Stimulated activated naive CD8-positive, alpha-beta T cell treated with anti-CD3 and anti-CD28 coated beads, Interleukin-15, Interleukin-2, amounts not matched to agents 100 ng/mL and 50 ng/mL, for 24 hours (primary cell): ENCODE measurements around the gene BOK.
"Not testable (repeated sequence)": the region's sequence is repeated elsewhere in the genome, so short reads cannot be mapped to it uniquely, and the experiment has no call there.

Source experiments
- H3K27ac Mint-ChIP-seq: one replicate; pipeline ENCODE4 v1.8.0; 2021; ENCODE audit warnings: mild to moderate bottlenecking, mixed read lengths
- H3K27me3 Mint-ChIP-seq: one replicate; pipeline ENCODE4 v1.8.0; 2021; ENCODE audit warnings: mixed read lengths
- H3K36me3 Mint-ChIP-seq: one replicate; pipeline ENCODE4 v1.8.0; 2021; ENCODE audit warnings: low read depth, mixed read lengths
- H3K4me1 Mint-ChIP-seq: one replicate; pipeline ENCODE4 v1.8.0; 2021; ENCODE audit warnings: low read depth, mixed read lengths
- H3K4me3 Mint-ChIP-seq: one replicate; pipeline ENCODE4 v1.8.0; 2021; ENCODE audit warnings: mild to moderate bottlenecking, mixed read lengths
- H3K9me3 Mint-ChIP-seq: one replicate; pipeline ENCODE4 v1.8.0; 2021; ENCODE audit warnings: mixed read lengths

BOK gene, protein sequence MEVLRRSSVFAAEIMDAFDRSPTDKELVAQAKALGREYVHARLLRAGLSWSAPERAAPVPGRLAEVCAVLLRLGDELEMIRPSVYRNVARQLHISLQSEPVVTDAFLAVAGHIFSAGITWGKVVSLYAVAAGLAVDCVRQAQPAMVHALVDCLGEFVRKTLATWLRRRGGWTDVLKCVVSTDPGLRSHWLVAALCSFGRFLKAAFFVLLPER

GRCh38 chr2:241558532-241559322, at the start of gene BOK:
TSS of gene BOK (plus strand) at chr2:241558745. CDS start at chr2:241559484, 739 bp downstream.
- Mint-ChIP-seq H3K27ac (no peak within 1 kb of the TSS), H3K9me3 (peaks cover 9% of the 10 kb centered on the region), H3K4me3 (peak within 1 kb of the TSS; percentile 65), H3K36me3 (peaks cover 9% of the 10 kb centered on the region), H3K4me1 (peaks cover 4% of the 10 kb centered on the region), H3K27me3 (peaks cover 35% of the 10 kb centered on the region)

DNA sequence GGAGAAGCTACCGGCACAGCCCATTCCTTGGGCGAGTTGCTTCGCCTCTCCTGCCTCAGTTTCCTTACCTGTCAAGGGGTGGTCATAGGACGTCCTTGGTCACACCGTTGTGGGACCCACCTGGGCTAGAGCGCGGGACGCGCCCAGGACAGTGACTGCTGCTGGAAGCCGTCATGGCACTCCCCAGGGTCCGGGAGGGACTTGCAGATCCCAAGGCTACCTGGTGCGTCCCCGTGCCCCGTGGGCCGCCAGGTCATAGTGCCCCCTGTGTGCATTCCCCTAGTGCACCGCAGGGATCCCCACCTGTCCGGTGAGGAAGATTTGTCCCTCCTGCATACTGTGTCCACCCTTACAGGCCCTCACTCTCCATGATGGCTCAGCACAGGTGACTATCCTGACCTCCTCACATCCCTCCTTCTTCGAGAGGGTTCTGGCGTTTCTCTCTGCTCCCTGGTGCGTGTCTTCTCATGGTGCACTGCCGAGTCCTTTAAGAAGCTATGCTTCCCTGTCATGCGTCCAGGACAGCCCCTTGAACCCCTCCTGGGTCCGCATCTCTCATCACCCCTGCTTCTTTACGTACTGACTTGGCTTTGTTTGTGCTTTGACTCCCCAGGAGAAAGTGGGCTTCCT, 49.3 kb upstream of the BOK start:
- Mint-ChIP-seq H3K4me3 (peak overlapping the region; percentile 62), H3K36me3 (no peaks in the 10 kb centered on the region), H3K9me3 (no peaks in the 10 kb centered on the region), H3K27me3 (no peaks in the 10 kb centered on the region), H3K27ac (peak overlapping the region; percentile 69), H3K4me1 (peaks cover 20% of the 10 kb centered on the region)

DNA sequence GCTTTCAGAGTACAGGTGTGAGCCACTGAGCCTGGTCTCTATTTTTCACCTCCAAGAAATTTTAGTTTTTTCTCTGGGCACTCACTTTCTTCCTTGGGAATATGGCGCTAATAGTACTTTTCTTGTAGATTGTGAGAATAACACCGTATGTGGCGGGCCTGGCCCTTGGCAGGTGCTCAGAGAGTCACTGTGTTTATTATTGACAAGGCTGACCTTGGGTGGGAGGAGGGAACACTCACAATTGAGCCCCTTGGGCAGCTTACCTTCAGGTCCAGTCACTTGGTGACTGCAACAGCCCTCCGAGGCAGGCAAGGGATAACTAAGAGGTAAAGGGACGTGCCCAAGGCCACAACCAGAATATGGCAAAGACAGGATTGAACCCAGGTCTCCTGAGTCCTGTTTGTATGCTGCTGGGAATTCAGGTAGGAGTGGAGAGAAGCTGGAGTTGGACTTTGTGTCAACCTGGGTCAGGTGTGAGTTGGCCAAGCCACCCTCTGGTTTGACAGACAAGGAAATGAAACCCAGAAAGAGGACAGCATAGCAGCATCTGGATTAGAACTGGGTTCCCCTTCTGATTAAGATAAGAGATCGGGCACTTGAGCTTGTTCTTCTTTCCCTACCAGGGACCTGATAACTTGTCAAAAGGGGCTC, 47.3 kb upstream of the BOK start:
- Mint-ChIP-seq H3K36me3 (no peaks in the 10 kb centered on the region), H3K4me3 (no peak overlapping the region), H3K27me3 (no peaks in the 10 kb centered on the region), H3K9me3 (no peaks in the 10 kb centered on the region), H3K4me1 (peaks cover 26% of the 10 kb centered on the region), H3K27ac (no peak overlapping the region)

- Mint-ChIP-seq H3K9me3 (peaks cover 7% of the 10 kb centered on the region), H3K27ac (no peak overlapping the region), H3K27me3 (peaks cover under 1% of the 10 kb centered on the region), H3K36me3 (peaks cover 4% of the 10 kb centered on the region), H3K4me1 (peaks cover 13% of the 10 kb centered on the region), H3K4me3 (no peak overlapping the region)
Observed at GRCh38 chr2:241514553-241514952, 44.0 kb upstream of the BOK start.

GRCh38 chr2:241514986-241515737, 43.4 kb upstream of the BOK start:
- peaks cover 7% of the 10 kb centered on the region for H3K9me3 Mint-ChIP-seq
- peaks cover 3% of the 10 kb centered on the region for H3K27me3 Mint-ChIP-seq
- no peak overlapping the region for H3K4me3 Mint-ChIP-seq
- H3K27ac Mint-ChIP-seq, result no peak overlapping the region
- H3K4me1 Mint-ChIP-seq, result peaks cover 11% of the 10 kb centered on the region
- peaks cover 4% of the 10 kb centered on the region for H3K36me3 Mint-ChIP-seq

GRCh38 chr2:241516520-241516965, 42.0 kb upstream of the BOK start:
- Mint-ChIP-seq H3K27ac (no peak overlapping the region), H3K4me1 (peaks cover 11% of the 10 kb centered on the region), H3K4me3 (no peak overlapping the region), H3K27me3 (peaks cover 3% of the 10 kb centered on the region), H3K36me3 (peaks cover 4% of the 10 kb centered on the region), H3K9me3 (peaks cover 7% of the 10 kb centered on the region)

- peaks cover 11% of the 10 kb centered on the region for H3K4me1 Mint-ChIP-seq
- H3K36me3 Mint-ChIP-seq, result peaks cover 4% of the 10 kb centered on the region
- H3K27me3 Mint-ChIP-seq, result peaks cover 4% of the 10 kb centered on the region
- H3K9me3 Mint-ChIP-seq, result peaks cover 7% of the 10 kb centered on the region
- H3K4me3 Mint-ChIP-seq, result no peak overlapping the region
- no peak overlapping the region for H3K27ac Mint-ChIP-seq
Observed at GRCh38 chr2:241517297-241517696, 41.2 kb upstream of the BOK start.

GRCh38 chr2:241519669-241520068, 38.9 kb upstream of the BOK start:
- H3K27me3 Mint-ChIP-seq, result peaks cover 7% of the 10 kb centered on the region
- peaks cover 7% of the 10 kb centered on the region for H3K9me3 Mint-ChIP-seq
- H3K4me1 Mint-ChIP-seq, result peaks cover 11% of the 10 kb centered on the region
- no peak overlapping the region for H3K4me3 Mint-ChIP-seq
- H3K27ac Mint-ChIP-seq, result no peak overlapping the region
- peaks cover 4% of the 10 kb centered on the region for H3K36me3 Mint-ChIP-seq

DNA sequence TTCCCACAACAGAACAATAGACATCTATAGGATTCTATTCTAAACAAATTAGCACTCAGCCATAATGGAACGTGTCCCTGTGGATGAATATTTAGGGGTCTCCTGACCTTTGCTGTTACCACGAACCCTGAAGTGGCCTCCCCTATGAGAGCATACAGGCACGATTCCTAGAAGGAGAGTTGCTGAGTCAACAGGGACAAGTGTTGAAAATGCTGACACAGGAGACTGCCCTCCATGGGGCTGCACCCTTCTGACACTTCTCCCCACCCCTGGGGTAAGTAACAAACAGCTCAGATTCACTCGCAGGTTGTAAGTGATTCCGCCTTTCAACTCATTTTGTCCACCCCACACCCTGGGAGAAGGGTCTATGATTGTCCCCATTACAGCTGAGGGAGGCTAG, 36.1 kb upstream of the BOK start:
- H3K27me3 Mint-ChIP-seq, result peaks cover 7% of the 10 kb centered on the region
- H3K4me1 Mint-ChIP-seq, result no peaks in the 10 kb centered on the region
- no peaks in the 10 kb centered on the region for H3K36me3 Mint-ChIP-seq
- H3K27ac Mint-ChIP-seq, result no peak overlapping the region
- H3K4me3 Mint-ChIP-seq, result no peak overlapping the region
- H3K9me3 Mint-ChIP-seq, result peaks cover 2% of the 10 kb centered on the region

- H3K4me1 Mint-ChIP-seq, H3K36me3 Mint-ChIP-seq, H3K9me3 Mint-ChIP-seq, H3K27me3 Mint-ChIP-seq, H3K4me3 Mint-ChIP-seq, H3K27ac Mint-ChIP-seq: not testable (repeated sequence)
Observed at GRCh38 chr2:241525818-241526780, 32.4 kb upstream of the BOK start.

DNA sequence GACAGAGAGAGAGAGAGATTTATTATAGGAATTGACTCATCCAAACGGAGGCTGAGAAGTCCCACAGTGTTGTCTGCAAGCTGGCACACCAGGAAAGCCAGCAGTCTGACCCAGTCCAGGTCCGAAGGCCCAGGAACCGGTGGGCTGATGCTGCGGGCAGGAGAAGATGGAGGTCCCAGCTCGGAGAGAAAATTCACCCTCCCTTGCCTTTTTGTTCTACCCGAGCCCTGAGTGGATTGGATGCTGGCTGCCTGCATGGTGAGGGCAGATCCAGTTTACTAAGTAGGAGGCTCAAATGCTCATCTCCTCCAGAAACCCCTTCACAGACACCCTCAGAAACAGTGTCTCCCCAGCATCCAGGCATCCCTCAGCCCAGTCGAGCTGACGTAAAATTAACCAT, 28.0 kb upstream of the BOK start:
- Mint-ChIP-seq H3K9me3 (no peaks in the 10 kb centered on the region), H3K27me3 (peaks cover 5% of the 10 kb centered on the region), H3K36me3 (no peaks in the 10 kb centered on the region), H3K4me1 (no peaks in the 10 kb centered on the region), H3K4me3 (no peak overlapping the region), H3K27ac (no peak overlapping the region)

DNA sequence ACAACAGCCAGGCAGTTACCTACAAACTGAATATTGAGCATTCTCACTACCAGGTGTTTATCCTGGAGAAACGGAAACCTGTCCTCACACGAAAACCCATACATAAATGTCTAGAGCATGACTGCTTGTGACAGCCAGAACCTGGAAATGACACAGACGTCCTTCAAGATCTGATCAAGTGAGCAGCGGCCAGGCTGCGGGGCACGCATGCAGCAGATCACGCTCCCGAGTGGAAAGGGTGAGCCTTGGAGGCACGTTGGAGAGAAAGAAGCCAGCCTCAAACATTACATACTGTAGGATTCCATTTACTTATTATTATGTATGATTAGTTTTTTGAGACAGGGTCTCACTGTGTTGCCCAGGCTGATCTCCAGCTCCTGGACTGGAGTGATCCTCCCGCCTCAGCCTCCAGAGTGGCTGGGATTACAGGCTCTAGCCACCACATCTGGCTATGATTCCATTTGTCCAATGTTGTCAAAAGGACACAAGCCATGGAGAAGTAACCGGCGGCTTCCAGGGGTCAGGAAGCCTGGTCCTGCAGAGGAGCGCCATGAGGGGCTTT, 27.3 kb upstream of the BOK start:
- Mint-ChIP-seq H3K4me3 (no peak overlapping the region), H3K36me3 (no peaks in the 10 kb centered on the region), H3K27me3 (peaks cover 5% of the 10 kb centered on the region), H3K9me3 (no peaks in the 10 kb centered on the region), H3K27ac (no peak overlapping the region), H3K4me1 (no peaks in the 10 kb centered on the region)

DNA sequence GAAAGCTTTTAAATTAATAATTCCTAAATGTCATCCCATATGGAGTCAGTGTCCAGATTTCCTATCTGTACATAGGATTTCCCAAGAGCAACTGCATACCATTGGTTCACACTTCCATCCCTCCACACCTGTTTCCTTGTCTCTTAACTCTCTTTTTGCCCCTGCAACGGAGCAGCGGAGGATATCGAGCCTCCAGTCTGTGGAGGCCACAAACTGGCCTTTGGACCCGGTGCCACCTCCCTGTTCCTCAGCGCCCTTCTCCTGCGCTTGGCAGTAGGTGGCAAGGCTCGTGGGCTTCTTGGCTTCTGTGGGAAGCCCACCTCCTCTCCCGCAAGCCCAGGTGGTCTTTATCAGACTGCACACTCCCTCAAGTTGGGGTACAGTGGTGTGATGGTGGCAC, 26.4 kb upstream of the BOK start:
- Mint-ChIP-seq H3K36me3 (no peaks in the 10 kb centered on the region), H3K9me3 (no peaks in the 10 kb centered on the region), H3K27ac (no peak overlapping the region)

More for the DNA sequence above, 26.4 kb upstream of the BOK start:
- H3K27me3 Mint-ChIP-seq, result peaks cover 5% of the 10 kb centered on the region
- H3K4me1 Mint-ChIP-seq, result no peaks in the 10 kb centered on the region
- H3K4me3 Mint-ChIP-seq, result no peak overlapping the region
